ENCODE data around the gene EXOC6B.
"Not testable (repeated sequence)": the region's sequence is repeated elsewhere in the genome, so short reads cannot be mapped to it uniquely, and the experiment has no call there.

The EXOC6B gene

GRCh38 chr2:72676341-72677025 is 149.3 kb downstream of the EXOC6B start:
- DNase-seq: no peak

GRCh38 chr2:72674982-72675915 is 150.6 kb downstream of the EXOC6B start:
- no peak for DNase-seq

GRCh38 chr2:72673279-72673678 is 152.6 kb downstream of the EXOC6B start:
- no peak for DNase-seq

DNA sequence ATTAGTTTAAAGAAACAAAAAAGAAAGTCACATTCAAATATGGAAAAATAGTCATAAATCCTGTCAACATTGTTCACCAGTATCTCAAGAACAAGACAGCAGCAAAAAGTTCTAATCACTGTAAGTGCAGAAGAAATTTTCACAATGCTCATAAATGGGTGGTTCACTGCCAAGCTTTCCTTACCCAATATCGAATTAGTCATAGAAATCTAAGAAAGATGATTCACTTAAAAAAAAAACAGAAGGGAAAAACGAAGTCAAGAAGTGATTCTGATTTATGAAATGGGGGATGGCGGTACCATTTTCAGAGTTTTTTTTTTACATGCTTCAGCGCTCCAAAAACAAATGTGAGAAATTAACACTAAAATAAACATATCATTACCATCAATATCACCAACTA is 156.7 kb downstream of the EXOC6B start:
- no peak for DNase-seq

DNA sequence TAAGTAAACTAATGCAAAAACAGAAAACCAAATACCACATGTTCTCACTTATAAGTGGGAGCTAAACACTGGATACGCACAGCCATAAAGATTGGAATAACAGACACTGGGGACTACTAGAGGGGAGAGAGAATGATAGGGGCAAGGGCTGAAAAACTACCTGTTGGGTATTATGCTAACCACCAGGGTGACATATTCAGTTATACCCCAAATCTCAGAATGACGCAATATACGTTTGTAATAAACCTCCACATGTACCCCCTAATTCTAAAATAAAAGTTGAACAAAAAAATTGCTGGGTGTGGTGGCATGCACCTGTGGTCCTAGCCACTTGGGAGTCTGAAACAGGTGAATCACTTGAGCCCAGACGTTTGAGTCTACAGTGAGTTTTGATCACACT is 157.2 kb downstream of the EXOC6B start:
- no peak for DNase-seq

DNA sequence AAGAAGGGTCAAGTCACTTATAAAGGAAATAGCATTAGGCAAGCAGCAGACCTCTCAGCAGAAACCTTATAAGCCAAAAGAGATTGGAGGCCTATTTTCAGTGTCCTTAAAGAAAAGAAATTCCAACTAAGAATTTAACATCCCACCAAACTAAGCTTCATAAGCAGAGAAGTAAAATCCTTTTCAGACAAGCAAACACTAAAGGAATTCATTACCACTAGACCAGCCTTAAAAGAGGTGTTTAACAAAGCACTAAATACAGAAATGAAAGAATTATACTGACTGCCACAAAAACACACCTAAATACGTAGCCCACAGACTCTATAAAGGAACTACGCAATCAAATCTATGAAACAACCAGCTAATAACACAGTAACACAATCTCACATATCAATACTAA is 160.4 kb downstream of the EXOC6B start:
- no peak for DNase-seq

DNA sequence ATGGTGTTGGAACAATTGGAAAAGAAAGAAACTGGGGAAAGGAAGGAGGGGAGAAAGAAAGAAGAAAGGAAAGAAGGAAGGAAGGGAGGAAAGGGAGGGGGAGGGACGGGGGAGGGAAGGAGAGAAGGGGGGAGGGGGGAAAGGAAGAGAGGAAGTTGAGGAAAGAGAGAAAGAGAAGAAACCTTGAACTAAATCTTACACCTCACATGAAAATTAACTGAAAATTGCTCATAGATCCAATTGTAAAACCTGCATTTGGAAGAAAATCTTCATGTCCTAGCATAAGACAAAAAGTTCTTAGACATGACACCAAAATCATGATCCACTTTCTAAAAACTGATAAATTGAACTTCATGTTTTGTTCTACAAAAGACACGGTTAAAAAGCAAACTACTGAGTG is 163.8 kb downstream of the EXOC6B start:
- no peak for DNase-seq

DNA sequence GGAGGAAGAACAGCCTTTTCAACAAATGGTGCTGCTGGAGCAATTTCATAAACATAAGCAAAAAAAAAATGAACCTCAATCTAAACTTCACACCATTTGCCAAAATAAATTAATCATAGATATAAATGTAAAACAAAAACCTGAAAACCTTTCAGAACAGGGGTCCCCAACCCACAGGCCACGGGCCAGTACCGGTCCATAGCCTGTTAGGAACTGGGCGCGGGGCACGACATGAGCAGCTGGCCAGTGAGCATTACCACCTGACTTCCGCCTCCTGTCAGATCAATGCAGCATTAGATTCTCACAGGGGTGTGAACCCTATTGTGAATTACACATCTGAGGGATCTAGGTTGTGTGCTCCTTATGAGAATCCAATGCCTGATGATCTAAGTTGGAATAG is 176.0 kb downstream of the EXOC6B start:
- DNase-seq: no peak

GRCh38 chr2:72641221-72641620 is 184.6 kb downstream of the EXOC6B start:
- not testable (repeated sequence) for DNase-seq

DNA sequence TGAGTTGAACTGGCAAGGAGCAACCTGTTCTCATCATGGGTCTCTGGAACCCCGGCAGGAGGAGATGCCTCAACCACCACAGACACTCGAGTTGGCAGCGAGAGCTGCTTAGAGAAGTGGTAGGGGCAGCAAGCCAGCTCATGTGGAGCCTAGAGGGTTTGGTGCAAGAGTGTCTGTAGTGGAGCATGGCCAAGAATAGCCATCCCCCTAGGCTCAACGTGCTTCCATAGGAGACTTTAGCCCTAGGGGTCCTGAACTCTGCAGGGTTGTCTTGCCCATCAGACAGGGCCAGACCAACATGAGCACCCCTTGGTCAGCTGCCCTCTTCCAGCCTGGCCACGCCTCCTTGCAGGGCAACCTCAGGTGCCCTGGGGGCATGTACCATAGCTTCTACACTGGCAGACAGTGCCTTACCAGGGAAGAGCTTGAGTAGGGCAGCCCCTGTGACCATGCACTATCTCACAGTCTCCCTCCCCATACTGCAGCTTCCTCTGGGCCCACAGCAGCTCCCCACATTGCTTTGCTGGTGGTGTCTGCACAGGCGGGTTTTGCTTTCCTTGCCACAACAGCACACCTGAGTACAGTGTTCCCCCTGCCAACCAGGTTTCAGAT is 187.1 kb downstream of the EXOC6B start:
- DNase-seq: no peak

DNA sequence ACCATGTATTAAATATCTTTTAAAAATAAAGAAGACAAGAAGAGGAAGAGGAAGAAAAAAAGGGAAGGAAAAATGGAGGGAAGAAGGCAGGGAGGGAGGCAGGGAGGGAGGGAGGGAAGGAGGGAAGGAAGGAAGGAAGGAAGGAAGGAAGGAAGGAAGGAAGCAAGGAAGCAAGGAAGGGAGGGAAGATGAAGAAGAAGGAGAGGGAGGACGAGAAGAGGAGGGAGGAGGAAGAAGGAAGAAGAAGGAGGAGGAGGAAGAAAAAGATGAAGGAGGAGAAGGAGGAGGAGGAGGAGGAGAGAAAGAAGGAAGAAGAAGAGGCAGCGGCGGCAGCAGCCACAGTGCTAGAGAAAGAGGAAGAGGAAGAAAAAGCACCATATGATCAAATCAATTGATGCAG is 189.6 kb downstream of the EXOC6B start:
- DNase-seq: no peak

DNA sequence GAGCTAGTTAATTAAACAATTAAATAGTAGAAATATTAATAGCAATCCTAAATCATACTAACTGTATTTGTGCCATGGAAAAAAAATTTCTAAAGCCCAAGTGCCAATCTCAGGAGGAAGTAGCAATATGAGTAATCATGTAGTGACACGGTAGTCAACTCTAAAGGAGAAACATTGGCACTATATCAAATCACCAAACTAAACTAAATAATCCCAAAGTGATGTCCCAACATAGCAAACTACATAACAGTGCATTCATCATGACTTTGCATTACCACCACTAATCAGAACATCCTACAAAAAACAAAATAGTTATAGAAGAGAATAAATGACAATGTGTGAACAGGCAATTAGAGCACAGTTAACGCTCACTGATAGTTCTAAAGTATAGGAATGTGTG is 195.1 kb downstream of the EXOC6B start:
- no peak for DNase-seq

- no peak for DNase-seq
These were observed 196.8 kb downstream of the EXOC6B start for GRCh38 chr2:72629062-72629461.

- no peak for DNase-seq
These were observed 198.8 kb downstream of the EXOC6B start for GRCh38 chr2:72627083-72627482.

GRCh38 chr2:72625366-72625765 is 200.5 kb downstream of the EXOC6B start:
- DNase-seq: no peak

DNA sequence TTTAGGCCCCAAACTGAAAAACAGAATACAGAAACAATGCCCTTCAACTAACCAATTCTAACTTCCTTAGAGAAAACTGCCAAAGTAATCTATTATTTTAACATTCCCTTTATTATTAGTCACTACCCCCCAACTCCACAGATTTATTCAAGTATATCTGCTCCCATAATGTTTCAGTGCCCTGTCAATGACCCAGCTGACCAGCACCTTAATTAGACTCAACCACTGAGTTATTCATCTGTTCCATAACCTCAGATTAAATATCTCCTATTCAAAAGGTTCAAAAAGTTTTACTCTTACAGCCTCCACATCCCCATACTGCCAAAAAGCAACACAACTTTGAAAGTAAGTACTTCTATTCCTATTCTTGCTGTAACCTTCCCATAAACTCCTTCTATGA is 202.4 kb downstream of the EXOC6B start:
- no peak for DNase-seq

DNA sequence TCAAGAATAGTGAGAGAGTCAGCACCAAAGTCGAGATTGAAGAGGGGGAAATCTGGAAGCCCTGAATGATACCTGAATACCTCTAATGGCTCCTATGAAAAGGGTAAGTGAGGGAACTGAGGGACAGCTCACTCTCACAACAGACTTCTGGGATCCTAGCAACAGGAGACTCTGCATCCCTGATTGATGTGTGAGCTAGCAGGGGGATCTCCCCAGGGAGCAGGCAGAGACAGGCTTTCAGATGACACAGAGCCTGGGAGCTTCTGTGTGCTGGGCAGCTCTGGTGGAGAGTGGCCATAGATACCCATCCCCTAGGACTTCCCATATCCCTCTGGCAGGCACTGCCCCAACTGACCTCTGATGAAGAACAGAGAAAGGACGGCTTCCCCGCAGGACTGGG is 206.2 kb downstream of the EXOC6B start:
- no peak for DNase-seq

DNA sequence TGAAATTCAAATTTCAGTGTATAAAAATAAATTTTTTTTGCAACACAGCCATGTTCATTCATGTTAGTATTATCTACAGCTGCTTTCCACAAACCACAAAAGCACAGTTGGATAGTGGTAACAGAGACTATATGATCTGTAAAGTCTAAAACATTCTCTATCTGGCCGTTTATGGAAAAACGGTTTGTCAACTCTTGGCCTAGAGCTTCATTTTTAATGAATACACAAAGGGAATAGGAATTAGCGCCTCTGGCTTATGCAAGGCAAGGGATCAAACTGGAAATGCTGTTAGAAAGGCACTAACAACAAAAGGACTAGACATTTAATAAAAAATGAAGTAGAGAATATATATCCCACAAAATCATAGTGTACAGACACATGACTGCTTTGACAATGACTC is 211.9 kb downstream of the EXOC6B start:
- no peak for DNase-seq

- DNase-seq: no peak
These were observed 213.1 kb downstream of the EXOC6B start for GRCh38 chr2:72612614-72613160.

- DNase-seq: no peak
These were observed 218.6 kb downstream of the EXOC6B start for GRCh38 chr2:72607189-72607588.

GRCh38 chr2:72605836-72606442 is 219.9 kb downstream of the EXOC6B start:
- DNase-seq: peak in 1 of 2 experiments; percentile 27

DNA sequence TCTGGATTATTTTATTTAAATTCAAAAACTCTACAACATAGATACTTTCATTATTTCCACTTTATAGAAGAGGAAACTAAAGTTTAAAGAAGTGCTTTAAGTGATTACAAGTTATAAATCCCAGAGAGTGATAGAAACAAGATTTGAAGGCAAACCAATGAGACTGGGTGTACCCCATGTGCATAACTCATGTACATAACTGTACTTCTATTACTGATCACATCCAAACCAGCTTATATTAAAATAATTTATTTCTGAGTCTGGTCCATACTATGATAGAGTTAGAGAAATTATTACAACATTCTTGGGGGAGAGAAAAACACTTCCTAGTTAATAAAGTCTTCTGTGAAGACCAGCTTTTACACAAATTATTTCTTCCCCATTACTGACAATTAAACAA is 221.4 kb downstream of the EXOC6B start:
- DNase-seq: no peak

GRCh38 chr2:72603481-72603880 is 222.4 kb downstream of the EXOC6B start:
- DNase-seq: no peak
